ENCODE data around the gene FRYL. TPM values are rescaled to one million over a fixed set of nuclear protein-coding genes. Genes with fewer than 3 reads are reported as not detected.

FRYL gene
- total RNA-seq, 3 donors from 2014 or later: 70.9 to 112 (median 86.2) TPM

DNA sequence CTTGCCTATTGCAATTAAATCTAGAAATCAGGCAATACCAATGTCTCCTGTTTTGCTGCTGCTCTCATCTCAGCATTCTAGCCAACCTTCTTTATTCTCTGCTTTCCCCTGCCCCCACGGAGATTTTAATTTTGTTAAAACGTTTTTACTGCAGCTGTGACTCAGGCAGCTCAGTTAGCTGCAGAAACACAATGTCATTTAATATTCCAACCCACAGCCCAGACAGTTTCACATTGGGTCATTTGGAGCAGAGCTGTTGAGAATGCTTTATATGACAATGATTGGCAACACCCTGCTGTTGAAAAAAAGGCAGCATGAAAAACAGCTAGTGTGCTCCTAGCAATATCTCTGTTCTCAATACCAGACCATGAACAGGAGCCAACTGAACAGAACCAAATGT, 309.5 kb downstream of the FRYL start:
- no peak overlapping the region for H3K27ac ChIP-seq
- TF ChIP-seq POLR2AphosphoS5 (IDR thresholded peaks at IDR 0.05) (no peak), POLR2A (IDR thresholded peaks at IDR 0.05) (no peak), CTCF (IDR thresholded peaks at IDR 0.05) (no peak)
- no peaks in the 10 kb centered on the region for H3K27me3 ChIP-seq
- H3K4me3 ChIP-seq: no peak overlapping the region
- H3K4me1 ChIP-seq: no peaks in the 10 kb centered on the region
- no peaks in the 10 kb centered on the region for H3K9me3 ChIP-seq
- H3K36me3 ChIP-seq: no peaks in the 10 kb centered on the region
- intact Hi-C loops (cut with DNase I; ENCODE audit: low total_unique reads): no loop called here
- DNase-seq (ENCODE audit: low spot score in 2 of 2): no peak

DNA sequence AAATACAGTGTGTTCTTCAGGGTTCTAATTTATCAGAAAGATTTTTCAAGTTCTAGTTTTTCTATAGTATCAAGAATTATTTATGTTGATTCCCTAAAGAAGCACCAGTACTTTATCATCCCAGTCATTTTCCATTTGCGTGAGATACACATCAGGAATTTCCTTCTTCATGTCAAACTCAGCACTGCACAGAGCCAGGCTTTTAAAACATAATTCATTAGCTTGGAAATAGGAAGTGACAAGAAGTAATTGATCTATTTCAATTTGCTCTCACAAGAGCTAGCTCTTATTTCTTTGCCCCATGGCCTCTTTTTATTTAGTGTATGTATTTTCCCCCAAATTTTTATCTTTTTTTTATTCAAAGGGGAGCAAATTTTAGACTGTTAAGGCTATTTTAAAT, 309.9 kb downstream of the FRYL start:
- Histone ChIP-seq H3K27ac (no peak overlapping the region), H3K9me3 (no peaks in the 10 kb centered on the region), H3K4me3 (no peak overlapping the region), H3K27me3 (no peaks in the 10 kb centered on the region), H3K36me3 (no peaks in the 10 kb centered on the region), H3K4me1 (no peaks in the 10 kb centered on the region)
- intact Hi-C loops (cut with DNase I; ENCODE audit: low total_unique reads): no loop called here
- no peak for TF ChIP-seq POLR2A (IDR thresholded peaks at IDR 0.05)
- TF ChIP-seq POLR2AphosphoS5 (IDR thresholded peaks at IDR 0.05): no peak
- no peak for TF ChIP-seq CTCF (IDR thresholded peaks at IDR 0.05)
- no peak for DNase-seq (ENCODE audit: low spot score in 2 of 2)

- TF ChIP-seq CTCF (IDR thresholded peaks at IDR 0.05): no peak
- no peak for TF ChIP-seq POLR2AphosphoS5 (IDR thresholded peaks at IDR 0.05)
- no peak for TF ChIP-seq POLR2A (IDR thresholded peaks at IDR 0.05)
- intact Hi-C loops (cut with DNase I; ENCODE audit: low total_unique reads): no loop called here
- no peak overlapping the region for H3K27ac ChIP-seq
- no peaks in the 10 kb centered on the region for H3K36me3 ChIP-seq
- H3K9me3 ChIP-seq: peaks cover 0 to 3% of the 10 kb centered on the region in 2 donors
- no peak for DNase-seq (ENCODE audit: low spot score in 2 of 2)
- H3K4me3 ChIP-seq: no peak overlapping the region
- H3K27me3 ChIP-seq: no peaks in the 10 kb centered on the region
- H3K4me1 ChIP-seq: no peaks in the 10 kb centered on the region
These were observed 312.2 kb downstream of the FRYL start for GRCh38 chr4:48467891-48468290.

DNA sequence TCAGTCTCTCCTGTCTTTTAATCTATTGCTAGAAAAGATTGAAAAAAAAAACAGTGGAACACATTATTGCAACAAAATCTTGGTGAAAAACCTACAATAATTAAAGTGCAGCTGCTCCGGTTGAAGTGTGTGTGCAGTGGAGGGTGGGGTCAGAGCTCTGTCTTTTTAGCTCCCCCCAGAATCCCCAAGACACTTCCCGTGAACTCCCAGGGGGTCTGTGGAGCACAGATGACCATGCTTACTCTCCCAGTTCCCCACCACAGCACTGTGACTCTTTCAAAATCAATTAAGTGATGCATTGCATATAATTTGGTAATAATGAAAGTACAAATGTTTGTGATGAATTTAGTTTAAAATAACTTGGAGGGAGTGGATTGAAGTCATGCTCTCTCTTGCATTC, 312.6 kb downstream of the FRYL start:
- no peak for TF ChIP-seq CTCF (IDR thresholded peaks at IDR 0.05)
- TF ChIP-seq POLR2AphosphoS5 (IDR thresholded peaks at IDR 0.05): no peak
- no peak for TF ChIP-seq POLR2A (IDR thresholded peaks at IDR 0.05)
- Histone ChIP-seq H3K4me1 (no peaks in the 10 kb centered on the region), H3K4me3 (no peak overlapping the region), H3K36me3 (no peaks in the 10 kb centered on the region), H3K27ac (no peak overlapping the region), H3K9me3 (peaks cover 0 to 4% of the 10 kb centered on the region in 2 donors), H3K27me3 (no peaks in the 10 kb centered on the region)
- intact Hi-C loops (cut with DNase I; ENCODE audit: low total_unique reads): no loop called here
- no peak for DNase-seq (ENCODE audit: low spot score in 2 of 2)

- Histone ChIP-seq H3K4me3 (no peak overlapping the region), H3K4me1 (no peaks in the 10 kb centered on the region), H3K27ac (no peak overlapping the region), H3K36me3 (no peaks in the 10 kb centered on the region), H3K9me3 (peaks cover 0 to 9% of the 10 kb centered on the region in 2 donors), H3K27me3 (no peaks in the 10 kb centered on the region)
- DNase-seq (ENCODE audit: low spot score in 2 of 2): no peak
- TF ChIP-seq CTCF (IDR thresholded peaks at IDR 0.05): no peak
- intact Hi-C loops (cut with DNase I; ENCODE audit: low total_unique reads): no loop called here
These were observed 317.7 kb downstream of the FRYL start for GRCh38 chr4:48462363-48462762.

All from breast epithelium (tissue), 4 donors.